Activated T-helper 17 cell treated with anti-CD3 and anti-CD28 coated beads, Interleukin-2, amount 50 U/mL, for 72 hours (primary cell): Measurements from ENCODE around the gene NHP2. TPM values are rescaled to one million over a fixed set of nuclear protein-coding genes. Genes with fewer than 3 reads are reported as not detected.

Experiments used
- ATAC-seq: fragments of 150-1000 bp; cut with Tn5 transposase; replicated peaks from 2 replicates; pipeline ENCODE4 v1.10.0; 2021; ENCODE audit warnings: mild to moderate bottlenecking, moderate library complexity
- H3K27ac Mint-ChIP-seq: one replicate; pipeline ENCODE4 v1.8.0; 2022; ENCODE audit warnings: mixed read lengths
- H3K27me3 Mint-ChIP-seq: one replicate; pipeline ENCODE4 v1.8.0; 2022; ENCODE audit warnings: mixed read lengths
- H3K36me3 Mint-ChIP-seq: one replicate; pipeline ENCODE4 v1.8.0; 2022; ENCODE audit warnings: low read depth, mild to moderate bottlenecking, mixed read lengths
- H3K4me1 Mint-ChIP-seq: one replicate; pipeline ENCODE4 v1.8.0; 2022; ENCODE audit warnings: mixed read lengths
- H3K4me3 Mint-ChIP-seq: one replicate; pipeline ENCODE4 v1.8.0; 2022; ENCODE audit warnings: mild to moderate bottlenecking, mixed read lengths
- H3K9me3 Mint-ChIP-seq: one replicate; pipeline ENCODE4 v1.8.0; 2022; ENCODE audit warnings: mixed read lengths
- total RNA-seq, 2 donors: library from RNA; stranded (reverse); gene quantifications; one replicate each; pipeline ENCODE4 v1.2.3, GENCODE V29; 2022

NHP2 gene
- total RNA-seq, 2 donors from 2014 or later, result 143 to 282 TPM

- H3K9me3 Mint-ChIP-seq, result no peaks in the 10 kb centered on the region
- H3K4me3 Mint-ChIP-seq, result no peak overlapping the region
- H3K36me3 Mint-ChIP-seq, result no peaks in the 10 kb centered on the region
- H3K27me3 Mint-ChIP-seq, result no peaks in the 10 kb centered on the region
- no peak overlapping the region for H3K27ac Mint-ChIP-seq
- peaks cover 2% of the 10 kb centered on the region for H3K4me1 Mint-ChIP-seq
- no peak for ATAC-seq
Measured at GRCh38 chr5:178107756-178108310, 45.9 kb downstream of the NHP2 start.

GRCh38 chr5:178106556-178107239 lies 47.0 kb downstream of the NHP2 start:
- H3K4me3 Mint-ChIP-seq, result no peak overlapping the region
- peak; percentile 24 for ATAC-seq

GRCh38 chr5:178106086-178106485 lies 47.6 kb downstream of the NHP2 start:
- H3K27me3 Mint-ChIP-seq, result no peaks in the 10 kb centered on the region
- no peak for ATAC-seq
- H3K27ac Mint-ChIP-seq, result no peak overlapping the region
- H3K4me1 Mint-ChIP-seq, result no peaks in the 10 kb centered on the region
- no peak overlapping the region for H3K4me3 Mint-ChIP-seq
- H3K36me3 Mint-ChIP-seq, result no peaks in the 10 kb centered on the region
- H3K9me3 Mint-ChIP-seq, result no peaks in the 10 kb centered on the region

More at GRCh38 chr5:178106556-178107239, 47.0 kb downstream of the NHP2 start:
- H3K27ac Mint-ChIP-seq, result no peak overlapping the region
- H3K27me3 Mint-ChIP-seq, result no peaks in the 10 kb centered on the region
- H3K36me3 Mint-ChIP-seq, result no peaks in the 10 kb centered on the region
- no peaks in the 10 kb centered on the region for H3K9me3 Mint-ChIP-seq
- no peaks in the 10 kb centered on the region for H3K4me1 Mint-ChIP-seq

GRCh38 chr5:178104492-178104891 lies 49.2 kb downstream of the NHP2 start:
- Mint-ChIP-seq H3K36me3 (no peaks in the 10 kb centered on the region), H3K4me3 (no peak overlapping the region), H3K9me3 (no peaks in the 10 kb centered on the region), H3K4me1 (no peaks in the 10 kb centered on the region), H3K27me3 (no peaks in the 10 kb centered on the region), H3K27ac (peak overlapping the region; percentile 30)
- no peak for ATAC-seq

GRCh38 chr5:178103612-178104011 lies 50.1 kb downstream of the NHP2 start:
- no peaks in the 10 kb centered on the region for H3K27me3 Mint-ChIP-seq
- H3K9me3 Mint-ChIP-seq, result no peaks in the 10 kb centered on the region
- H3K4me3 Mint-ChIP-seq, result no peak overlapping the region
- no peaks in the 10 kb centered on the region for H3K36me3 Mint-ChIP-seq
- no peak overlapping the region for H3K27ac Mint-ChIP-seq
- ATAC-seq, result no peak
- no peaks in the 10 kb centered on the region for H3K4me1 Mint-ChIP-seq

Other genes starting within 250 kb of the NHP2 start
- not detected for gene PROP1, start 157.6 kb downstream of the NHP2 start, total RNA-seq
- 1 to 10 TPM; 3.7 to 8.1 TPM for gene N4BP3, start 40.4 kb downstream of the NHP2 start, total RNA-seq
- gene RMND5B, start 22.9 kb downstream of the NHP2 start, total RNA-seq, result 10 to 100 TPM; 15.9 to 24.5 TPM
- gene GMCL2, start 33.5 kb upstream of the NHP2 start, total RNA-seq, result not detected
- 100 to 1,000 TPM; 154 to 390 TPM for gene HNRNPAB, start 50.6 kb upstream of the NHP2 start, total RNA-seq
- 100 to 1,000 TPM in 1 of 2 donors, 10 to 100 TPM in 1; 91.9 to 112 TPM for gene PHYKPL, start 78.9 kb upstream of the NHP2 start, total RNA-seq